GM18951 (cell line): ENCODE measurements around the gene TATDN2.

Experiments used
- POLR2A ChIP-seq: IDR thresholded peaks from 4 replicates; pipeline ENCODE4 v1.6.1; 2011; ENCODE audit warnings: mild to moderate bottlenecking; ENCODE audit not compliant: insufficient read length, insufficient read depth; ENCODE audit errors: extremely low read depth
- in situ Hi-C: fragments of 300-500 bp; cut with MboI; formaldehyde crosslinking; loops from one replicate; pipeline ENCODE4 v1.12.0; 2022; ENCODE audit warnings: low sequenced_read_pairs, mixed read lengths, inconsistent platforms; ENCODE audit not compliant: unreplicated experiment

The TATDN2 gene

DNA sequence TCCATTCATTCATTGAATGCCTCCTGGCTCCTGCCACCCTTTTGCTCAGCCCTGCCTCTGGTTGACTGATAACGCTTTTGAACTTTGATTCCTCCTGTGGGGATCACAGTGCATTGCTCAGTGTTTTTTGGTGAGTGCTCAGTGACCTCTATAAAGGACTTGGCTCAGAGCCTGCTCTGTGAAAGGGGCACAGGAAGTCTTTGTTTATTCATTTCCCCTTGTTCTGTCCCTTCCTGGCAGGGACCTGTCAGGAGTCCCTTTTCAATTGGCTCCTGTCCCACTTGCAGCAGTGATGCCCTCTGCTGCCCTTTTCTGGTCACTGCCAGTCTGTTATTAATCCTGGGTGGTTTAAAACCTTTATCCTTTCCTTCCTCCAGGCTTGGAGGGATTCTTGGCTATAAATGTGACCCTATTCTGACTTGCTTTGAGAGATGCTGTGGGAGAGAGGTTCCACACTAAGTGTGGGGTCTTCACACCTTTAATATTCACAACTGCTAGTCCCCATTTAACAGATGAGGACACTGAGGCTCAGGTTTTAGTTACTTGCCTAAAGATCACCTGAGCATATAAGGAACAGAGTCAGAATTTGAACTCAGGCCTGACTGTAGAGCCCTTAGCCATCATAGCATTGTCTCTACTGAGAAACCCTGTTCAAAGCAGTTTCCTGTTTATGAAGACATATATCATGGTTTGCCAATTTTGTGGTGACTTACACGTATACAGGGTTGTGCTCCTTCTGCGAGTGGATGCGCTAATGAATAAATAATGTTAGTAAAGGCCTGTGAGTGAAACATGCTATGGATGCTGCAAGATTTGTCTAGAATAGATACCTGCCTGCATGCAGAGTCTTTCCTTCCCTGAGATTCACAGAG lies 23.2 kb upstream of the TATDN2 start:
- in situ Hi-C loops, result no loop called here
- no peak for TF ChIP-seq POLR2A

DNA sequence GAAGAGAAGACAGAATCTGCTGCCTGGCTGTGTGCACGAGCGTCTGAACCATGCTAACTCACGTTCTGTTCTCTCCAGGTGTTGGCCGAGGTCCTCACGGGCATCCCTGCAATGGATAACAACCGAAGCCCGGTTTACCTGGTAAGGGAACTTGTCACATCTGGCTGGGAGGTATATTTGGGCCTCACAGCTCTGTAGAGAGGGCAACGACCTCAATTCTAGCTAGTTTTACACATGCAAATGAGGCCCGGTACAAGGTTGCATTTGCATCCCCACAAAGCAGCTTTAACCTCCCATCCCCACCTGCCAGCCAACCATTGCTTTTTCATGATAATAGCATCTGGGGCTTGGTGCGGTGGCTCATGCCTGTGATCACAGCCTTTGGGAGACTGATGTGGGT lies 22.0 kb upstream of the TATDN2 start:
- TF ChIP-seq POLR2A, result no peak

DNA sequence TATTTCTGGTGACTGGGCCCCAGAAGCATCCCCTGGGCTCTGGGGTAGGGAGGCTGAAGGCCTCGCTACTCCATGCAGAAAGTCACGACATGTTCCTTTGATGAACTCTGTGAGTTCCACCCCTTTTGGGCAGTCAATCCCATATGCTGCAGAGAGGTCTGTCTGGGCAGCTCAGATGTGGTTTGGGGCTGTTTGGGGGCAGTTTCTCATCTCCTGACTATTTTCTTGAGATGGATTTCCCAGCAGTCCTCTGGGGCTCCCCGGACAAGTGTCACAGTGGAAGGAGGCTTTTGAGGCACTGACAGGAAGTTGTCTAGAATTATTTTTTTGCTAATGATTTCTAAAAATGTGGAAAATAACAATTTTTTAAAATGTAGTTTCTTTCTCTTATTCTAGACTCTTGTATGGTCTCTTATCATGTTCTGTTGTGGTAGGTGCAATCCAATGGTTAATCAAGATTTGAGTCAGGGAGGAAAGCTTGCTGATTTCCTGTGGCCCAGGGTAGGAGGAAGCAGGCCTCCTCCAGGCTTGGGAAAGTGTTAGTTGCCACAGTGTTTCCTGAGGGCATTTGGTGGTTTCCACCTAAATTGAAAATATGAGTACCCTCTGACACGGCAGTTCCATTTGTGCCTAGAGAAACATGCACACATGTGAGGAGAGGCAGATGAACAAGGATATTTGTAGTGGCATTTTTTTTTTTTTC lies 19.9 kb upstream of the TATDN2 start:
- in situ Hi-C loops, result no loop called here
- no peak for TF ChIP-seq POLR2A

More for the DNA sequence above, 22.0 kb upstream of the TATDN2 start:
- in situ Hi-C loops, result no loop called here

DNA sequence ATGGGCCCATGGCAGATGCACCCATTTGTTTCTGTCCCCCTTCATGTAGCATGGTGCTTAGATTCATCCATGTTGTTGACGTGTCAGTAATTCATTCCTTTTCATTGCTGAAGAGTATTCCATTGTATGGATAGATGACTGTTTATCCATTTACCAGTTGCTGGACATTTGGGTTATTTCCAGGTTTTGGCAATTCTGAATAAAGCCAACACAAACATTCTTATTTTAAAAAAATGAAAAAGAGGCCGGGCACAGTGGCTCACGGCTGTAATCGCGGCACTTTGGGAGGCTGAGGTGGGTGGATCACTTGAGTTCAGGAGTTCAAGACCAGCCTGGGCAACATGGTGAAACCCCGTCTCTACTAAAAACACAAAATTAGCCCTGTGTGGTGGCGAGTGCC lies 18.7 kb upstream of the TATDN2 start:
- in situ Hi-C loops, result no loop called here
- TF ChIP-seq POLR2A, result no peak

DNA sequence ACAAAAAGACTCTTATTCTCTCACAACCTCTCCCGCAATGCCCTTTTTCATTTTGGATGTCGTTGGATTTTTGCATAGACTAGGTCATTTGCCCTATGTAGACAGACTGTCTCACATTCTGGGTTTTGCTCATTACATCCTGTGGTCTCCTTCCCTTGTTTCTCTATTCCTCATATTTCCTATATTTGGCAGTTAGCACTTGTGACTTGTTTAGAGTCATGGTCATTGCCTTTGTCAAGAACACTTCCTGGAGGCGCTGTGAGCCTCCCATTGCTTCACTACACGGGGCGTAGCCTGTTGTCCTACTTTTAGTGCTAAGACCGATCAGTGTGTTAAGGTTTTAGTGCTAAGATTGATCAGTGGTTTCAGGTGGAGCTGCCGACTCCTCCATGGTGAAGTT lies 16.1 kb upstream of the TATDN2 start:
- TF ChIP-seq POLR2A, result no peak
- in situ Hi-C loops, result no loop called here

DNA sequence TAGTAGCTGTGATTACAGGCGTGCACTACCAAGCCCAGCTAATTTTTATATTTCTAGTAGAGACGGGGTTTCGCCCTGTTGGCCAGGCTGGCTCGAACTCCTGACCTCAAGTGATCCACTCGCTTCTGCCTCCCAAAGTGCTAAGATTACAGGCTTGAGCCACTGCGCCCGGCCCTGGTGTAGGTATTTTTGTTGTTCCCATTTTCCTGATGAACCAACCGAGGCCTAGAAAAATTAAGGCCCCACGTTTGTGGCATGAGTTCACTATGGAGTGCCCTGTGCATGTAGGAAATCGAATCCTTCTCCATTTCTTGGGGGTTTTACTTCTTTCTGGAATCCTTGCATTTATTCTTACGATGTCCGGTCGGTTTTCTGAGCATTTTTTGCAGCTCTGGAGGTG lies 14.3 kb upstream of the TATDN2 start:
- in situ Hi-C loops, result no loop called here
- TF ChIP-seq POLR2A, result no peak

DNA sequence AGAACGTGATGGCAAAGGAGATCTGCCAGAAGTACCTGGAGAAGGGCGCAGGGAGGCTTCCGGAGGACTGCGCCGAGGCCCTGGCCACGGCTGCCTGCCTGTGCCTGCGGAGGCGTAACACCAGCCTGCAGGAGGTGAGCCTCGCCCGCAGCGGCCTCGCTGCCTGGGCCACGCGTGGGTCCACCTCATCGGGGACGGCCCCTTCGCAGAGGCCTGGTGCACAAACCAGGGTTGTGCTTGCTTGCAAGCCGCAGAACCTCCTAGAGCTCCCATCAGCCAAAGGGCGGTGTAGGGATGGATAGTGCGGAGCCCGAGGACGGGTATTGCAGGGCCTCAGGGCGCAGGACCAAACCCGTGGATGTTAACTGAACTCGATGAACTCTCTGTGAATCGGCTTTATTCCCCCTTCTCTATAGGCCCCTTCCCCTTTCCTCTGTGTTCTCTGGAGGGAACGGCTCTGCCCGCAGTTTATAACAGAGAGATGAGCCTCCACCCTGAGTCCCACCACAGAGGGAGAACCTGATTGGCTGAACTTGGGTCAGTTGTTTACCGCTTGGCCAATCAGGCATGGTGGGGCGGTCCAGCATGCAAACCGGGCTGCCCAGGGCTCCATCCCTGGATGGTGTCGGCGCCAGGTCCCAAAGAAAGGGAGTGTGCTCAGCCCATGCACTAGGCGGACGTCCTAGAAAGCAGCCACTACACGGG lies 13.6 kb upstream of the TATDN2 start:
- in situ Hi-C loops, result no loop called here
- TF ChIP-seq POLR2A, result no peak

DNA sequence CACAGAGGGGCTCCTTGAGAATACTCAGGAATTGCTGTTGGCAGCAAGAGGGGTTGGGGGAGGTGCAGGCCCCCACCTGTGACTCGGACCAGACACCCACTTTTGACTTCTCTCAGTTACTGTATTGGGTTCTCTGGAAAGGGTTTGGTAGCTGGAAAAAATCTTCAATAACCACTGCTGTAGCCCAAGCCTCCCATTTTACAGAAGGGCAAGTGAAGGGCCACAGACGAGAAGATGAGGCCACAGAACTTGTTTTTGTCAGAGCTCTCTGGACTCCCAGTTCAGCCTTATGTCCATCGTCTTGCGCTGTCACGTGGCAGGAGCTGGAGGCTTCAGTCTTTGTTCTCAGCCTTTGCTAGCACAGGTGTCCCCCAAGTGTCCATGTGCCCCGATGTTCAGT lies 12.7 kb upstream of the TATDN2 start:
- in situ Hi-C loops, result no loop called here
- TF ChIP-seq POLR2A, result no peak

DNA sequence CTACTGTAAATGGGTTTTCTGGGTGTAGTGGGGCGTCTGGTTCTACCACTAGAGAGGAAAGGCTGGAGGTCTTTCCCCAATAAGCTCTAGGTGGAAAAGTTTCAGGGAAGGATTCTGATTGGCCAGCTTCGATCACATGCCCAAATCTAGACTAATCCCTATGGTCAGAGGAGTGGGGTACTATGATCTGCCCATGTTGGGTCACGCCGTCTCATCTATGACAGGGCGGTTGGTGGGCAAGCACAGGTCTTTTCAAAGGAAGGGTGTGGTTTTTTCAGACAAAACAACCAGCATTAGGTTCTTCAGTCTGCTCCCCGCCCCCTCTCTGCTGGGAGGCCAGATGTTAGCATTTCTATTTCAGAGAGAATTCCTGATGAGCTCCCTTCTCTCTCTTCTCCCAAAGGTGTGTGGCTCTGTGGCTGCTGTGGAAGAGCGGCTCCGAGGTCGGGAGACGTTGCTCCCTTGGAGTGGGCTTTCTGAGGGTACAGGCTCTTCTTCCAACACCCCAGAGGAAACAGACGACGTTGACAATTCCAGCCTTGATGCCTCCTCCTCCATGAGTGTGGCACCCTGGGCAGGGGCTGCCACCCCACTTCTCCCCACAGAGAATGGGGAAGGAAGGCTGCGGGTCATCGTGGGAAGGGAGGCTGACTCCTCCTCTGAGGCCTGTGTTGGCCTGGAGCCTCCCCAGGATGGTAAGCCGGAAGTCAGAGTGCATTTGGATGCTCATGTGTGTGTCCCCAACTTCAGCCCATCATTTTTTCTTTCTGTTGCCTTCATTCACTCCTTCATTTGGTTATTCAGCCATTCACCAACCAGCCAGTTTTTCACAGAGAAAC lies 9.7 kb upstream of the TATDN2 start:
- in situ Hi-C loops, result no loop called here
- no peak for TF ChIP-seq POLR2A

DNA sequence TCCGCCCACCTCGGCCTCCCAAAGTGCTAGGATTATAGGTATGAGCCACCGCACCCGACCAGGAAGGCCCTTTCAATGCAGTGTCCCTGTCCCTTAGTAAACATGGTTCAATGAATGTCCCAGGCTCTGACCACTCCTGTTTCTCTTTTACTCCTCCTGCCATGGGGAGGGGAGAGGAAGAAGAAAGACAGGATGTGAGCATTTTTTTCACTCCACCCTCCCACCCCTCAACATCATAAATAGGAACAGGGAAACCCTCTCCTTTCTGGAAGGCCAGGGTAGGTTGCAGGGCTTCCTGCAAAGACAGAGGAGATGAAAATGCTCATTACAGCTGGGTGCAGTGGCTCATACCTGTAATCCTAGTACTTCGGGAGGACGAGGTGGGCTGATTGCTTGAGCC lies 7.5 kb upstream of the TATDN2 start:
- no peak for TF ChIP-seq POLR2A
- in situ Hi-C loops, result no loop called here

DNA sequence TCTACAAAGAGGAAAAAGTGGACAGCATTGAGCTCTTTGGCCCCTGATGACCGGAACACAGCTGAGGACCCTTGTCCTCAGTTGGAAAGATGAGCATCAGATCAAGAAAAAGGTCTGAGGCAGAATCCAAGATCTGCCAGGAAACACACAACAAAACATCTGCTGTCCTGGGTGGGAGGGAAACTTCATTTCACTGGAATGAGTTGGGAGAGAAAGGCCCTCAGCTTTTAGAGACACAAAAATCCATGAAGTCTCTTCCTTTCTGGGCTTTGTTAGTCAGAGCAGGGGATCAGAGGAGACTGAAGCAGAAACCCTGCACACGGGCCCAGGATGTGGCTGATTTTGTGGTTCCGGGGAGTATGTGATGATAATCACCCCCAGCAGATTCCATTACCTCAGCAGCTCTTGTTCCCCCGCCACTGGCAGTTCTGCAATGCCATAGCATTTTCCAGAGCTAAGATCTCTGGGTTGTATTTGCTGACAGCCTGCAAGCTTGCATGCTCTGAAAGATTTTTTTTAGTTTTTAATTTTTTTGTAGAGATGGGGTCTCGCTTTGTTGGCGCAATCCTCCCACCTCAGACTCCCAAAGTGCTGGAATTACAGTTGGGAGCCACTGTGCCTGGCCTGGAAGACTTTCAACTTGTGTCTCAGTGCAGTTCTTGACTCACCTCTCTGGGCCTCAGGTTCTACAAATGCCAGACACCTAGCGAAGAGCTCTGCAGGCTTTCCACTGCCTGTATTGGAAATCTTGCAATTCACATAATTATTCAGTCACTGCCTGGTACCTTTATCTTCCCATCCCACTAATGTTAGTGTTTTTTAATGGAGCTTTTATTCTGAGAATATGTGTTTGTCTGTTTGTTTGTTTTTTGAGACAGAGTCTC lies 5.8 kb upstream of the TATDN2 start:
- no peak for TF ChIP-seq POLR2A
- in situ Hi-C loops, result no loop called here

DNA sequence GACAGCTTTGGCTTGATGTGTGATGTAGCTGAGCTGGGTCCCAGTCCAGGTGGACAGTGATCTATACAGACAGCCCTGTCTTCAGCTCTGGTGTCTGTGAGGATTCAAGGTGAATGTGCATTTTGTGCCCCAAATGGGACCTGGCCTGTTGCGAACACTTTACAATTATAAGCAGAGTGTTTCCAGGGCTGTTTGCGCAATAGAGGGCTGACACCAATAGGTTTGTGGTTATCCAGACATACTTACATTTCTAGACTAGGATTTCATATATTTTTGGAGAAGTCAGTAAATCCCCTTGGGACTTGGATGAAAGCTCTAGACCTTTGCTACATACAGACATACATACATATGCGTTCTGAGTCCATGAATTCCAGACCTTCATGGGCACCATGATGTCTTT lies 4.2 kb upstream of the TATDN2 start:
- no peak for TF ChIP-seq POLR2A
- in situ Hi-C loops, result no loop called here
